ENCODE data around the gene PAM. TPM values are rescaled to one million over a fixed set of nuclear protein-coding genes. Genes with fewer than 3 reads are reported as not detected.

PAM gene
- total and polyA plus RNA-seq, 2 of the 13 experiments (the other 11 are each of a cell fraction or from before 2014, with no cell fraction given): 20.2 to 79.1 TPM

GRCh38 chr5:102922799-102923477 lies 167.8 kb downstream of the PAM start (continued):
- TF ChIP-seq MATR3 (CRISPR knock-in tag; IDR thresholded peaks at IDR 0.05) (no peak), REST (IDR thresholded peaks at IDR 0.05; ENCODE audit: borderline replicate concordance in 1 of 2, low read depth in 1 of 2, low read length in 2 of 2) (no peak)

- no peaks in the 10 kb centered on the region for H3K4me1 ChIP-seq (ENCODE audit: insufficient read depth, low read length)
- ATAC-seq (no peak), FAIRE-seq (no peak), DNase-seq (ENCODE audit: low spot score) (no peak)
- H4K20me1 ChIP-seq (ENCODE audit: insufficient read depth, low read length): no peaks in the 10 kb centered on the region
- no peaks in the 10 kb centered on the region for H3K27me3 ChIP-seq (ENCODE audit: control insufficient read depth in 1 of 2, insufficient read depth in 2 of 2, low read length in 2 of 2)
- CTCF ChIA-PET (ENCODE audit: low intra/inter-chr PET ratio, low total read pairs): no interaction called here
- no peak overlapping the region for H3K27ac ChIP-seq (ENCODE audit: extremely low read length, insufficient read depth, low read length)
- H3K36me3 ChIP-seq (replicated peaks in 1 of 2; ENCODE audit: control insufficient read depth in 1 of 2, insufficient read depth in 2 of 2, low read length in 2 of 2): no peaks in the 10 kb centered on the region; a peak in 1 of 5 replicates
- peak in 1 of 2 experiments; percentile 47; a peak in 1 of 4 replicates for TF ChIP-seq MAFK (conservative IDR thresholded peaks at IDR 0.05 in 1 of 2, IDR thresholded peaks at IDR 0.05 in 1 of 2; ENCODE audit: low read length in 2 of 2)
- no peak for TF ChIP-seq SMAD9 (CRISPR knock-in tag; IDR thresholded peaks at IDR 0.05)
- no TSS peak for BruUV-seq (replicated peaks)
- WGBS (ENCODE audit: low lambda C conversion rate): 57% methylated on average over 2 of the region's 2 CpGs
- H2AFZ ChIP-seq (ENCODE audit: low read length): no peak overlapping the region
- no peak overlapping the region for H3K9ac ChIP-seq (ENCODE audit: insufficient read depth, low read depth, low read length)
- H3K4me2 ChIP-seq (ENCODE audit: low read depth, low read length): no peak overlapping the region
- H3K9me3 ChIP-seq (ENCODE audit: low read length): no peaks in the 10 kb centered on the region
- POLR2A ChIA-PET: no interaction called here
- in situ Hi-C loops (cut with HindIII; ENCODE audit: extremely low pct_ligation_motif_present, low pct_unique_long_range_greater_than_20kb): no loop called here
- no peaks in the 10 kb centered on the region for H3K79me2 ChIP-seq (ENCODE audit: insufficient read depth, low read length)
- H3K4me3 ChIP-seq (replicated peaks in 1 of 3; ENCODE audit: insufficient read depth in 1 of 3, low read depth in 2 of 3, low read length in 3 of 3): no peak overlapping the region
- intact Hi-C loops (cut with micrococcal nuclease; ENCODE audit: unreplicated experiment): no loop called here
Observed at GRCh38 chr5:102924963-102925362, 169.9 kb downstream of the PAM start.
